ENCODE measurements around the gene TTC23.

Gene TTC23

GRCh38 chr15:99110581-99111320, 138.6 kb downstream of the TTC23 start:
- Histone ChIP-seq H4K20me1 (peaks cover 0 to 11% (median 0%) of the 10 kb centered on the region in 11 experiments; a peak in 2 of 22 replicates), H3K4me2 (no peak overlapping the region), H3K27ac (no peak overlapping the region), H3K4me3 (no peak overlapping the region), H3K4me1 (peaks cover 6 to 37% (median 24%) of the 10 kb centered on the region in 10 experiments; a peak in 17 of 20 replicates), H3K9me3 (replicated peaks in 1 of 11) (no peaks in the 10 kb centered on the region), H3K27me3 (peaks cover 14 to 19% (median 18%) of the 10 kb centered on the region in 11 experiments), H3K36me3 (no peaks in the 10 kb centered on the region), H3K9ac (no peak overlapping the region)
- no peak for TF ChIP-seq Cebpa-rat (IDR thresholded peaks at IDR 0.05)

DNA sequence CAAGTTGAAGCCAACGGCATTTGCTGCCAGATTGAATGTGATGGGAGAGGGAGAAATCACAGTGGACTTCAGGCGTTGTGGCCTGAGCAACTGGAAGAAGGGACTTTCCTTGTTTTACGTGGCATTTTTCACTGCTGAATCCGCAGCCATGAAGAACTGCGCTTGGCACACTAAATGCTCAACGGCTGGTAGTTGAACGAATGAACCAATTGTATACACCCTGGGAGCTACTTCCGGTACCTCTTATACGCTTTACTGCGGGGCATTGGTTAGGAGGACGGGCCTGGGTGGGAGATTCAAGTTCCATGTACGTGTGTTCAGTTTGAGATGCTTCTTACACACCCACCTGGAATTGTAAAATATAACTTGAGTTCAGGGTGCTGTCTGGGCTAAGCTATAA, 139.3 kb downstream of the TTC23 start:
- H3K27me3 ChIP-seq = peaks cover 21 to 26% (median 25%) of the 10 kb centered on the region in 11 experiments
- H3K27ac ChIP-seq = no peak overlapping the region
- no peak overlapping the region for H3K9ac ChIP-seq
- H3K4me1 ChIP-seq = peaks cover 13 to 44% (median 31%) of the 10 kb centered on the region in 10 experiments; a peak in 17 of 20 replicates
- no peak overlapping the region for H3K4me2 ChIP-seq
- H3K36me3 ChIP-seq = no peaks in the 10 kb centered on the region
- H4K20me1 ChIP-seq = peaks cover 0 to 14% (median 0%) of the 10 kb centered on the region in 11 experiments; a peak in 3 of 22 replicates
- H3K9me3 ChIP-seq (replicated peaks in 1 of 11) = no peaks in the 10 kb centered on the region
- no peak overlapping the region for H3K4me3 ChIP-seq
- TF ChIP-seq Cebpa-rat (IDR thresholded peaks at IDR 0.05) = no peak

DNA sequence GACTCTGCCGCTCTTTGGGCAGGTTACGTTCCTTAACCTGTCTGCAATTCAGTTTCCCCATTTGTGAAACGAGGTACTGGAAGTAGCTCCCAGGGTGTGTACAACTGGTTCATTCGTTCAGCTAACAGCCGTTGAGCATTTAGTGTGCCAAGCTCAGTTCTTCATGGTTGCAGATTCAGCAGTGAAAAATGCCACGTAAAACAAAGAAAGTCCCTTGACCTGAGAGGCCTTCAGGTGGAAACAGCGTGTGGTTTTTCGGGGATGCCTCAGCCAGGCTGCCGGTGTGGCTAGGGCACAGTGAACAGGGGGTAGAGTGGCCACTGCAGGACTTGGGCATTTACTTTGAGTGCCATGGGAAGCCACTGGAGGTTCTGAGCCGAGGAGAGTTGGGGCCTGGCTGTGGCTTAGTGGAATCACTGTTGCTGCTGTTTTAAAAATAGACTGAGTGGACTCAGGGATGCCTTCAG, 139.8 kb downstream of the TTC23 start:
- Histone ChIP-seq H3K4me2 (no peak overlapping the region), H3K36me3 (no peaks in the 10 kb centered on the region), H3K27ac (no peak overlapping the region), H3K9ac (no peak overlapping the region), H3K4me1 (peaks cover 14 to 49% (median 36%) of the 10 kb centered on the region in 10 experiments; a peak in 17 of 20 replicates), H3K27me3 (peaks cover 26 to 31% (median 30%) of the 10 kb centered on the region in 11 experiments), H4K20me1 (peaks cover 0 to 14% (median 0%) of the 10 kb centered on the region in 11 experiments; a peak in 3 of 22 replicates), H3K4me3 (no peak overlapping the region), H3K9me3 (replicated peaks in 1 of 11) (no peaks in the 10 kb centered on the region)
- TF ChIP-seq Cebpa-rat (IDR thresholded peaks at IDR 0.05) = no peak

GRCh38 chr15:99108993-99109392, 140.4 kb downstream of the TTC23 start:
- no peak overlapping the region for H3K27ac ChIP-seq
- H3K4me2 ChIP-seq = no peak overlapping the region; a peak in 1 of 22 replicates
- peaks cover 28 to 37% (median 35%) of the 10 kb centered on the region in 11 experiments for H3K27me3 ChIP-seq
- peaks cover 0 to 14% (median 0%) of the 10 kb centered on the region in 11 experiments; a peak in 3 of 22 replicates for H4K20me1 ChIP-seq
- no peaks in the 10 kb centered on the region for H3K36me3 ChIP-seq
- no peaks in the 10 kb centered on the region for H3K9me3 ChIP-seq (replicated peaks in 1 of 11)
- H3K4me1 ChIP-seq = peaks cover 14 to 49% (median 37%) of the 10 kb centered on the region in 10 experiments; a peak in 17 of 20 replicates
- no peak overlapping the region for H3K9ac ChIP-seq
- no peak for TF ChIP-seq Cebpa-rat (IDR thresholded peaks at IDR 0.05)
- no peak overlapping the region for H3K4me3 ChIP-seq

DNA sequence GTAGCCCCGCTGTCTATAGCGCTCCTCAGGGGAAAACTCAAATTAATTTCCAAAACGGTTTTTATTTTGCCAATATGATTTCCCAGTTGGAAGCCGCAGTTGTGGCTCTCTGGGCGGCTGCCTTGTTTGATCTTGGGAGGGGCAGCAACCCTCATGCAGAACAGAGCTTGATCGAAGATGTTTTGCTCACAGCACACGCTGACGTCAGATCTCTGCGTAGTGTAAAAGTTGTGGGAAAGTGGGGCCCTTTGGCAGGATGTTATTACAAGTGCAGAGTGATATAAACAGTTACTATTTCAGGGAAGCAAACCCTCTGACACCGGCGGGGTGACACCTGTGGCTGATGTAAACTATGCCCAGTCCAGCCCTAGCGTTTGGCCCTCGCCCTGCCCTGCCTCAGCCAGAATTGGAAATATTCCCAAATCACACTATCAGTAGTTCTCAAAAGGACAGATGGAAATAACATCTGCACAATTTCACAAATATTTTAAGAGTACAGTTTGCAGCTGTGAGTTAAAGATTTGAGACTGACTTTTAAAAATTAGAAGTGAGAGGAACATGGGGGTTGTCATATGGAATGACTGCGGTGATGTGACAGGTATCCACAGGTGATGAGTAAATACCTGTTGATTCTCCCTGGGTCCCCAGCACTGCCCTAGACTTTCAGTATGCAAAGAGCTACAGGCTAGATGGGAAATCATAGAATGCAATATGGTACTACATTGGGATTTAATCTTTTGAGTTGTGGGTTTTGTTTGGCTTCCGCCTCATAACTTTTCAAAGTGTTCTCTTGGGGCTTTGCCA, 142.8 kb downstream of the TTC23 start:
- H3K9me3 ChIP-seq (replicated peaks in 1 of 11) = no peaks in the 10 kb centered on the region
- peaks cover 14 to 49% (median 37%) of the 10 kb centered on the region in 10 experiments; a peak in 17 of 20 replicates for H3K4me1 ChIP-seq
- H3K9ac ChIP-seq = no peak overlapping the region
- no peaks in the 10 kb centered on the region for H3K36me3 ChIP-seq
- peak overlapping the region in 4 of 10 experiments; percentile 50 to 64 (median 60); a peak in 7 of 20 replicates for H3K4me3 ChIP-seq
- peak overlapping the region; percentile 89 to 95 (median 93) for H3K4me2 ChIP-seq
- peaks cover 32 to 61% (median 53%) of the 10 kb centered on the region in 11 experiments for H3K27me3 ChIP-seq
- no peak overlapping the region for H3K27ac ChIP-seq
- H4K20me1 ChIP-seq = peaks cover 0 to 14% (median 0%) of the 10 kb centered on the region in 11 experiments; a peak in 3 of 22 replicates
- no peak for TF ChIP-seq Cebpa-rat (IDR thresholded peaks at IDR 0.05)

GRCh38 chr15:99105514-99106341, 143.7 kb downstream of the TTC23 start:
- peak overlapping the region; percentile 89 to 95 (median 93) for H3K4me2 ChIP-seq
- no peak for TF ChIP-seq Cebpa-rat (IDR thresholded peaks at IDR 0.05)
- H3K9me3 ChIP-seq (replicated peaks in 1 of 11) = no peaks in the 10 kb centered on the region
- H3K9ac ChIP-seq = peak overlapping the region in 8 of 11 experiments; percentile 15 to 59 (median 31); a peak in 11 of 22 replicates
- H3K4me3 ChIP-seq = peak overlapping the region; percentile 50 to 69 (median 60)
- H3K36me3 ChIP-seq = no peaks in the 10 kb centered on the region
- H3K27me3 ChIP-seq = peaks cover 32 to 62% (median 53%) of the 10 kb centered on the region in 11 experiments
- H3K4me1 ChIP-seq = peaks cover 14 to 43% (median 38%) of the 10 kb centered on the region in 10 experiments; a peak in 17 of 20 replicates
- peaks cover 0 to 14% (median 0%) of the 10 kb centered on the region in 11 experiments; a peak in 3 of 22 replicates for H4K20me1 ChIP-seq
- no peak overlapping the region for H3K27ac ChIP-seq

GRCh38 chr15:99104788-99105513, 144.4 kb downstream of the TTC23 start, which contains the start of gene SYNM:
SYNM (plus strand) TSS chr15:99105080; CDS start chr15:99105200, 120 bp downstream.
- H3K4me3 ChIP-seq = peak within 1 kb of the TSS; percentile 50 to 69 (median 60)

More at GRCh38 chr15:99104788-99105513, 144.4 kb downstream of the TTC23 start, which contains the start of gene SYNM:
- Histone ChIP-seq H3K4me1 (peaks cover 14 to 50% (median 45%) of the 10 kb centered on the region in 10 experiments; a peak in 17 of 20 replicates), H3K27ac (no peak within 1 kb of the TSS), H3K27me3 (peaks cover 39 to 70% (median 60%) of the 10 kb centered on the region in 11 experiments), H4K20me1 (peaks cover 0 to 14% (median 0%) of the 10 kb centered on the region in 11 experiments; a peak in 3 of 22 replicates), H3K36me3 (no peaks in the 10 kb centered on the region), H3K4me2 (peak within 1 kb of the TSS; percentile 89 to 95 (median 93)), H3K9ac (peak within 1 kb of the TSS in 8 of 11 experiments; percentile 15 to 59 (median 31); a peak in 11 of 22 replicates), H3K9me3 (replicated peaks in 1 of 11) (no peaks in the 10 kb centered on the region)
- no peak for TF ChIP-seq Cebpa-rat (IDR thresholded peaks at IDR 0.05)
